Measurements from ENCODE around the gene DCD.

Gene DCD

DNA sequence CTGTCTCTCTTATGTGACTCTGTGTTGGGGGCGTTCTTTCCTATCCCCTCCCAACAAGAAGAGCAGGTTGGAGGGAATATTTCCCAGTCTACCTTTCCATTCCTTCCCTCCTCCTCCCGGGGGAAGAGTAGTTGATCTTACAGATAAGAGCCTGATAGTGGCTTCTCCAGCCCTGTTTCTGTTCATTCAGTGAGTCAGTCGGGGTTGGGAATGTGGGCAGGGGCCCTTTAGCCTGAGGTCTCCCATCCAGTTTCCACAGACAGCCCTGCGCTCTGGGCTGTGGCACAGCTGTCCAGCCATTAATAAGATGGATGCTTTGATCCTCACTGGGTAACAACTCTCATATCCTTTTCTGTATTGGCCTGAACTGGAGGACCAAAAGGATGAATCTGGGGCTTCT, 41.6 kb downstream of the DCD start:
- DNase-seq (no peak), ATAC-seq (ENCODE audit: insufficient read depth, low read depth) (no peak)
- Histone ChIP-seq H4K20me1 (ENCODE audit: insufficient read depth, low read length) (no peaks in the 10 kb centered on the region), H3K4me3 (ENCODE audit: low read depth in 1 of 2, low read length in 2 of 2) (no peak overlapping the region), H3K27ac (ENCODE audit: low read length) (no peak overlapping the region), H3K9me3 (ENCODE audit: insufficient read depth, low read length, severe bottlenecking) (no peaks in the 10 kb centered on the region), H3K4me1 (ENCODE audit: insufficient read depth, low read length) (no peaks in the 10 kb centered on the region), H3K4me2 (ENCODE audit: insufficient read depth, low read length) (no peak overlapping the region), H3K79me2 (ENCODE audit: insufficient read depth, low read length) (no peaks in the 10 kb centered on the region), H3K9ac (ENCODE audit: low read depth, low read length) (no peak overlapping the region), H2AFZ (ENCODE audit: low read depth, low read length) (no peak overlapping the region), H3K27me3 (ENCODE audit: insufficient read depth, low read length, poor library complexity) (peaks cover 9% of the 10 kb centered on the region), H3K36me3 (ENCODE audit: insufficient read depth, low read length) (no peaks in the 10 kb centered on the region)
- TF ChIP-seq EZH2 (IDR thresholded peaks at IDR 0.05; ENCODE audit: borderline replicate concordance, low read depth, low read length, severe bottlenecking) = no peak
- TF ChIP-seq, protein P1, sequence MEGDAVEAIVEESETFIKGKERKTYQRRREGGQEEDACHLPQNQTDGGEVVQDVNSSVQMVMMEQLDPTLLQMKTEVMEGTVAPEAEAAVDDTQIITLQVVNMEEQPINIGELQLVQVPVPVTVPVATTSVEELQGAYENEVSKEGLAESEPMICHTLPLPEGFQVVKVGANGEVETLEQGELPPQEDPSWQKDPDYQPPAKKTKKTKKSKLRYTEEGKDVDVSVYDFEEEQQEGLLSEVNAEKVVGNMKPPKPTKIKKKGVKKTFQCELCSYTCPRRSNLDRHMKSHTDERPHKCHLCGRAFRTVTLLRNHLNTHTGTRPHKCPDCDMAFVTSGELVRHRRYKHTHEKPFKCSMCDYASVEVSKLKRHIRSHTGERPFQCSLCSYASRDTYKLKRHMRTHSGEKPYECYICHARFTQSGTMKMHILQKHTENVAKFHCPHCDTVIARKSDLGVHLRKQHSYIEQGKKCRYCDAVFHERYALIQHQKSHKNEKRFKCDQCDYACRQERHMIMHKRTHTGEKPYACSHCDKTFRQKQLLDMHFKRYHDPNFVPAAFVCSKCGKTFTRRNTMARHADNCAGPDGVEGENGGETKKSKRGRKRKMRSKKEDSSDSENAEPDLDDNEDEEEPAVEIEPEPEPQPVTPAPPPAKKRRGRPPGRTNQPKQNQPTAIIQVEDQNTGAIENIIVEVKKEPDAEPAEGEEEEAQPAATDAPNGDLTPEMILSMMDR (IDR thresholded peaks at IDR 0.05; ENCODE audit: borderline replicate concordance, extremely low read depth, low read length, poor library complexity, severe bottlenecking) = no peak

DNA sequence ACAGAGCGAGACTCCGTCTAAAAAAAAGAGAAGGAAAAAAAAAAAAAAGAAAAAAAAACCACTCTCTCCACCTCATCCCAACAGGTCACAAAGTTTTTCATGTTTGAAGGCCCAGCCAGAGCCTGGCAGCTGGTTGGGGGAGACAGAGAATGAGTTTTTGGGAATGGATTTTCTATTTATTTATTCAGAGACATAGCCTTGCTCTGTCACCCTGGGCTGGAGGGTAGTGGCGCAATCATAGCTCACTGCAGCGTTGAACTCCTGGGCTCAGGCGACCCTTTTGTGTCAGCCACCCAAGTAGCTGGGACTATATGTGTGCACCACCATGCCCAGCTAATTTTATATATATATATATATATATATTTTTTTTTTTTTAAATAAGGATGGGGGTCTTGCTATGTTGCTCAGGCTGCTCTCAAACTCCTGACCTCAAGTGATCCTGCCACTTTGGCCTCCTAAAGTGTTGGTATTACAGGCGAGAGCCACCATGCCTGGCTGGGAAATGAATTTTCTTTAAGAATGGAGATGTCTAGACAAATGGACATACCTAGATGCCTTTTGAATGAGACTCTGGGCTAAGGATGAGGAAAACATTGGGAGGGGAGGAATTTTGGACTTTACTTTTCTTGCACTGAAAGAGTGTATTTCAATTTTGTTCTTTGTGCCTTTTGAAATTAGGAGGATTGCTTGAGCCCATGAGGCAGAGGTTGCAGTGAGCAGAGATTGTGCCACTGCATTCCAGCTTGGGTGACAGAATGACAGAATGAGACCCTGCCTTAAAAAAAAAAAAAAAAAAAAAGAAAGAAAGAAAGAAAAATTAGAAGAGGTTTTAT, 42.8 kb downstream of the DCD start:
- DNase-seq = no peak

DNA sequence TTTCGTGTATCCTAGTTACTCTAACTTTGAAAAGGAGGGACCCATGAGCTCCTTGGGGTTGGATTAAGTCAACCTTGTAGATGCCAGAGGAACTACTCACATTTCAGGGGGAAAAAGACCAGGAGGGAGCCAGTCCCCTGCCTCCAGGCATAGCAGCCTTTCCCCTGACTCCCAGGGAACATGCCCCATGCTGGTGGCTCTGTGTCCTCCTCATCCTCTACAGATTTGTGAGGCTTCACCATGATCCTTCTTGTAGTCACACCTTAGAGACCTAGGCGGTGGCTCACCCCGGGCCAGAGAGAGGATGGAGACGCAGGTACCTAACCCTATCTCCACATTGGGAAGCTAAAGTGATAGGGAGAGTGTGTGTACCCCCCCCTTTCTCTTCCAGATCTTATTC, 43.7 kb downstream of the DCD start:
- Histone ChIP-seq H3K79me2 (ENCODE audit: insufficient read depth, low read length) (no peaks in the 10 kb centered on the region), H3K4me1 (ENCODE audit: insufficient read depth, low read length) (no peaks in the 10 kb centered on the region), H3K9ac (ENCODE audit: low read depth, low read length) (no peak overlapping the region), H3K4me3 (ENCODE audit: low read depth in 1 of 2, low read length in 2 of 2) (no peak overlapping the region), H2AFZ (ENCODE audit: low read depth, low read length) (no peak overlapping the region), H3K9me3 (ENCODE audit: insufficient read depth, low read length, severe bottlenecking) (no peaks in the 10 kb centered on the region), H3K4me2 (ENCODE audit: insufficient read depth, low read length) (no peak overlapping the region), H4K20me1 (ENCODE audit: insufficient read depth, low read length) (no peaks in the 10 kb centered on the region), H3K27ac (ENCODE audit: low read length) (no peak overlapping the region), H3K36me3 (ENCODE audit: insufficient read depth, low read length) (no peaks in the 10 kb centered on the region), H3K27me3 (ENCODE audit: insufficient read depth, low read length, poor library complexity) (peaks cover 7% of the 10 kb centered on the region)
- ATAC-seq (ENCODE audit: insufficient read depth, low read depth) (no peak), DNase-seq (no peak)
- TF ChIP-seq EZH2 (IDR thresholded peaks at IDR 0.05; ENCODE audit: borderline replicate concordance, low read depth, low read length, severe bottlenecking) = no peak
- TF ChIP-seq, protein P1 (IDR thresholded peaks at IDR 0.05; ENCODE audit: borderline replicate concordance, extremely low read depth, low read length, poor library complexity, severe bottlenecking) = no peak

More for the DNA sequence above, 42.8 kb downstream of the DCD start:
- peaks cover 7% of the 10 kb centered on the region for H3K27me3 ChIP-seq (ENCODE audit: insufficient read depth, low read length, poor library complexity)
- no peaks in the 10 kb centered on the region for H3K36me3 ChIP-seq (ENCODE audit: insufficient read depth, low read length)
- H3K4me1 ChIP-seq (ENCODE audit: insufficient read depth, low read length) = no peaks in the 10 kb centered on the region
- no peak overlapping the region for H3K27ac ChIP-seq (ENCODE audit: low read length)
- no peak for ATAC-seq (ENCODE audit: insufficient read depth, low read depth)
- H3K4me3 ChIP-seq (ENCODE audit: low read depth in 1 of 2, low read length in 2 of 2) = no peak overlapping the region
- H4K20me1 ChIP-seq (ENCODE audit: insufficient read depth, low read length) = no peaks in the 10 kb centered on the region
- H3K79me2 ChIP-seq (ENCODE audit: insufficient read depth, low read length) = no peaks in the 10 kb centered on the region
- no peaks in the 10 kb centered on the region for H3K9me3 ChIP-seq (ENCODE audit: insufficient read depth, low read length, severe bottlenecking)
- no peak overlapping the region for H3K9ac ChIP-seq (ENCODE audit: low read depth, low read length)
- H3K4me2 ChIP-seq (ENCODE audit: insufficient read depth, low read length) = no peak overlapping the region
- H2AFZ ChIP-seq (ENCODE audit: low read depth, low read length) = no peak overlapping the region
- no peak for TF ChIP-seq EZH2 (IDR thresholded peaks at IDR 0.05; ENCODE audit: borderline replicate concordance, low read depth, low read length, severe bottlenecking)
- TF ChIP-seq, protein P1 (IDR thresholded peaks at IDR 0.05; ENCODE audit: borderline replicate concordance, extremely low read depth, low read length, poor library complexity, severe bottlenecking) = no peak
